Ovary (tissue), 9 donors: ENCODE results near the gene DAP. TPM values are rescaled to one million over a fixed set of nuclear protein-coding genes. Genes with fewer than 3 reads are reported as not detected.

ENCODE experiments used
- DNase-seq, 5 donors: peaks; one replicate each; pipeline ENCODE4 v3.0.0-alpha.2; 2019 to 2020
- H3K27ac ChIP-seq, 2 donors: fragments of 200-600 bp; one replicate each; pipeline versions ENCODE4 v1.5.1 to v1.8.0; 2019 to 2022
- H3K27me3 ChIP-seq: fragments of 200-600 bp; one replicate; pipeline ENCODE4 v1.8.0; 2022
- H3K36me3 ChIP-seq: fragments of 200-600 bp; sonication (generic); one replicate; pipeline ENCODE4 v1.5.1; 2019
- H3K4me1 ChIP-seq: one replicate; pipeline ENCODE4 v1.8.1; 2013; ENCODE audit warnings: mild to moderate bottlenecking, moderate library complexity; ENCODE audit not compliant: insufficient read depth
- H3K4me3 ChIP-seq: fragments of 200-600 bp; sonication (generic); one replicate; pipeline ENCODE4 v1.5.1; 2017
- H3K9me3 ChIP-seq, 2 donors: fragments of 200-600 bp in 1 of 2; sonication (generic) in 1 of 2; one replicate each; pipeline versions ENCODE4 v1.5.1 to v1.8.1; 2013 to 2019; ENCODE audit warnings: mild to moderate bottlenecking in 1 of 2, moderate library complexity in 1 of 2
- CTCF ChIP-seq, 3 donors: fragments of 450-650 bp in 2 of 3; fragments of 200-600 bp in 1 of 3; IDR thresholded peaks; one replicate each; pipeline versions ENCODE4 v1.5.1 to v1.8.0; 2016 to 2022; ENCODE audit warnings: antibody characterized with exemption in 3 of 3, mild to moderate bottlenecking in 1 of 3
- EP300 ChIP-seq: sonication (generic); formaldehyde crosslinking; IDR thresholded peaks from one replicate; pipeline ENCODE4 v1.6.1; 2017; ENCODE audit warnings: antibody characterized with exemption
- POLR2A ChIP-seq: fragments of 450-650 bp; IDR thresholded peaks from one replicate; pipeline ENCODE4 v1.6.1; 2017; ENCODE audit warnings: antibody characterized with exemption, mild to moderate bottlenecking, moderate library complexity
- WGBS, 3 donors: extraction: QIAGEN DNeasy Blood & Tissue Kit in 1 of 3; methylation state at CpG; one replicate each; pipeline versions ENCODE4 v1.1.5 to v1.1.7; 2013 to 2017; 5-methylcytosine and 5-hydroxymethylcytosine counted together
- intact Hi-C, 4 donors: fragments of 100-400 bp; cut with DNase I; formaldehyde crosslinking; loops; one replicate each; pipeline versions ENCODE4 v1.11.0 to v1.15.1; 2022 to 2023
- polyA plus RNA-seq, 2 donors: library from polyadenylated mRNA; stranded (reverse); fragments of 200-250 nt in 1 of 2; fragments of 350-450 nt in 1 of 2; fragmentation: Illumina TruSeq in 1 of 2; extraction: RNeasy Lipid Tissue Mini Kit (QIAGEN cat#74804) in 1 of 2; gene quantifications; one replicate each; pipeline ENCODE4 v1.2.3, GENCODE V29; 2013 to 2014
- total RNA-seq, 7 donors: library from RNA; depleted of rRNA in 2 of 7; stranded (reverse); fragments of >200 nt in 2 of 7; fragmentation: NEBNext Ultra II Directional in 3 of 7; extraction: Animal tissue kit (Norgen Biotek cat#: 25700) in 3 of 7; gene quantifications; one replicate each; pipeline versions ENCODE4 v1.1.0 to v1.2.4, GENCODE V29; 2016 to 2023
- donor health status: DM: no; HTN: no; CAD: no; lungs with moderate emphysema.
- donor health status: DM: no; HTN: no; CAD: no.
- donor health status: Bipolar disorder and iron deficiency.
- donor health status: DM: yes; HTN: yes; CAD: no.
- donor health status: DM: no; HTN: no; CAD: no.
- donor health status: DM: yes; HTN: yes; CAD: no.

Gene DAP
- total and polyA plus RNA-seq, 9 donors, result 32.0 to 159 (median 88.5) TPM

GRCh38 chr5:10662661-10663488 lies 98.2 kb downstream of the DAP start:
- Histone ChIP-seq H3K27ac (no peak overlapping the region), H3K4me1 (no peaks in the 10 kb centered on the region), H3K4me3 (no peak overlapping the region), H3K27me3 (no peaks in the 10 kb centered on the region), H3K36me3 (no peaks in the 10 kb centered on the region), H3K9me3 (no peaks in the 10 kb centered on the region)
- no peak for DNase-seq
- TF ChIP-seq CTCF (IDR thresholded peaks at IDR 0.05) (no peak), POLR2A (no peak), EP300 (no peak)
- WGBS, 3 donors, result 87 to 95% (median 88%) methylated on average over 10 of the region's 10 CpGs
- intact Hi-C loops, result no loop called here

GRCh38 chr5:10662083-10662482 lies 99.0 kb downstream of the DAP start:
- Histone ChIP-seq H3K36me3 (no peaks in the 10 kb centered on the region), H3K4me3 (no peak overlapping the region), H3K27me3 (no peaks in the 10 kb centered on the region), H3K27ac (no peak overlapping the region), H3K4me1 (no peaks in the 10 kb centered on the region), H3K9me3 (no peaks in the 10 kb centered on the region)
- TF ChIP-seq CTCF (IDR thresholded peaks at IDR 0.05), result no peak
- TF ChIP-seq POLR2A, result no peak
- no peak for TF ChIP-seq EP300
- DNase-seq, result no peak
- 84 to 88% (median 87%) methylated on average over 11 of the region's 11 CpGs for WGBS, 3 donors
- intact Hi-C loops, result no loop called here

- no peaks in the 10 kb centered on the region for H3K4me1 ChIP-seq
- no peak for TF ChIP-seq POLR2A
- TF ChIP-seq EP300, result no peak
- no peak for TF ChIP-seq CTCF (IDR thresholded peaks at IDR 0.05)
- no peak overlapping the region for H3K4me3 ChIP-seq
- WGBS, 3 donors, result 83 to 92% (median 88%) methylated on average over 13 of the region's 13 CpGs
- DNase-seq, result no peak
- intact Hi-C loops, result no loop called here
- no peaks in the 10 kb centered on the region for H3K9me3 ChIP-seq
- H3K27me3 ChIP-seq, result no peaks in the 10 kb centered on the region
- H3K27ac ChIP-seq, result no peak overlapping the region
- no peaks in the 10 kb centered on the region for H3K36me3 ChIP-seq
Observed at GRCh38 chr5:10661401-10661800, 99.6 kb downstream of the DAP start.

- TF ChIP-seq EP300 (no peak), POLR2A (no peak), CTCF (IDR thresholded peaks at IDR 0.05) (no peak)
- no peaks in the 10 kb centered on the region for H3K4me1 ChIP-seq
- no peaks in the 10 kb centered on the region for H3K9me3 ChIP-seq
- no peaks in the 10 kb centered on the region for H3K27me3 ChIP-seq
- no peaks in the 10 kb centered on the region for H3K36me3 ChIP-seq
- intact Hi-C loops, result no loop called here
- no peak overlapping the region for H3K27ac ChIP-seq
- WGBS, 3 donors, result 89 to 91% (median 91%) methylated on average over 15 of the region's 15 CpGs
- DNase-seq, result no peak
- H3K4me3 ChIP-seq, result no peak overlapping the region
Observed at GRCh38 chr5:10660720-10661387, 100.2 kb downstream of the DAP start.
